ENCODE data around the gene ACADM. TPM values are rescaled to one million over a fixed set of nuclear protein-coding genes. Genes with fewer than 3 reads are reported as not detected.

Gene ACADM
- total RNA-seq, 1 donor from 2014 or later, result 36.2 TPM

DNA sequence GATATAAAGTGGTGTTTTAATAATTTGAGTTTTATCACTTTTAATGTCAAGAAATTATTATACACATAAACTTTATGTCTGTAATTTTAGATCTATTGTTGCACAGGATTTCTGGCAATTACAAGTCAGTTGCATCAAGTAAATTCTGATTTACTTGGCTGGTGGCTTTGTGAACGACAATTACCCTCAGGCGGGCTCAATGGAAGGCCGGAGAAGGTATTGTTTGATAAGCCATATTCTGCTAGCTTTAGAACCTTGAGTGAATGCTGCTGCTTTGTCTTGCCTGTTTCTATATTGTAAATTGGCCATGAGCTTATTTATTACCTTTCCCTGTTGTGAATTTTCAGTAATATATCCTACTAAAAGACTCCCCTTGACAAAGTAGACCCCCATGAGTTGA lies 67.6 kb downstream of the ACADM start:
- no peak overlapping the region for H3K27ac Mint-ChIP-seq (ENCODE audit: unreplicated experiment)
- no peaks in the 10 kb centered on the region for H3K9me3 Mint-ChIP-seq (ENCODE audit: unreplicated experiment)
- H3K4me1 Mint-ChIP-seq (ENCODE audit: unreplicated experiment), result peaks cover 43% of the 10 kb centered on the region
- H3K4me3 Mint-ChIP-seq (ENCODE audit: unreplicated experiment), result no peak overlapping the region
- H3K27me3 Mint-ChIP-seq (ENCODE audit: unreplicated experiment), result no peaks in the 10 kb centered on the region
- TF ChIP-seq, protein P1, sequence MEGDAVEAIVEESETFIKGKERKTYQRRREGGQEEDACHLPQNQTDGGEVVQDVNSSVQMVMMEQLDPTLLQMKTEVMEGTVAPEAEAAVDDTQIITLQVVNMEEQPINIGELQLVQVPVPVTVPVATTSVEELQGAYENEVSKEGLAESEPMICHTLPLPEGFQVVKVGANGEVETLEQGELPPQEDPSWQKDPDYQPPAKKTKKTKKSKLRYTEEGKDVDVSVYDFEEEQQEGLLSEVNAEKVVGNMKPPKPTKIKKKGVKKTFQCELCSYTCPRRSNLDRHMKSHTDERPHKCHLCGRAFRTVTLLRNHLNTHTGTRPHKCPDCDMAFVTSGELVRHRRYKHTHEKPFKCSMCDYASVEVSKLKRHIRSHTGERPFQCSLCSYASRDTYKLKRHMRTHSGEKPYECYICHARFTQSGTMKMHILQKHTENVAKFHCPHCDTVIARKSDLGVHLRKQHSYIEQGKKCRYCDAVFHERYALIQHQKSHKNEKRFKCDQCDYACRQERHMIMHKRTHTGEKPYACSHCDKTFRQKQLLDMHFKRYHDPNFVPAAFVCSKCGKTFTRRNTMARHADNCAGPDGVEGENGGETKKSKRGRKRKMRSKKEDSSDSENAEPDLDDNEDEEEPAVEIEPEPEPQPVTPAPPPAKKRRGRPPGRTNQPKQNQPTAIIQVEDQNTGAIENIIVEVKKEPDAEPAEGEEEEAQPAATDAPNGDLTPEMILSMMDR (IDR thresholded peaks at IDR 0.05), result no peak
- H3K36me3 Mint-ChIP-seq (ENCODE audit: unreplicated experiment), result peaks cover 64% of the 10 kb centered on the region
- DNase-seq (ENCODE audit: extremely low spot score, unreplicated experiment), result no peak

DNA sequence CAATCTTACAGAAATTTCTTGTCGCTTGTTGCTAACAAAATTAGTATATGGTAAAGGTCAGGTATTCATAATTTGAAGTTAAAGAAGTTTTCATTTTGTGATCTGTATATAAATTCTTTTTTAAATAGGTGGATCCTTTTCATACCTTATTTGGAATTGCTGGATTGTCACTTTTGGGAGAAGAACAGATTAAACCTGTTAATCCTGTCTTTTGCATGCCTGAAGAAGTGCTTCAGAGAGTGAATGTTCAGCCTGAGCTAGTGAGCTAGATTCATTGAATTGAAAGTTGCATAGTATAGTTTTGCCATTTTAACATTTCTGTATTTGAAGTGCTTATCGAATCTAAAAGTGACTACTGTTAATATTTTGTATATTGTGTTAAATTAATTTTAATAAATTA lies 69.9 kb downstream of the ACADM start:
- Mint-ChIP-seq H3K27ac (ENCODE audit: unreplicated experiment) (no peak overlapping the region), H3K27me3 (ENCODE audit: unreplicated experiment) (no peaks in the 10 kb centered on the region), H3K4me3 (ENCODE audit: unreplicated experiment) (no peak overlapping the region), H3K9me3 (ENCODE audit: unreplicated experiment) (no peaks in the 10 kb centered on the region), H3K4me1 (ENCODE audit: unreplicated experiment) (peaks cover 20% of the 10 kb centered on the region), H3K36me3 (ENCODE audit: unreplicated experiment) (peaks cover 66% of the 10 kb centered on the region)
- TF ChIP-seq, protein P1 (IDR thresholded peaks at IDR 0.05), result no peak
- no peak for DNase-seq (ENCODE audit: extremely low spot score, unreplicated experiment)

DNA sequence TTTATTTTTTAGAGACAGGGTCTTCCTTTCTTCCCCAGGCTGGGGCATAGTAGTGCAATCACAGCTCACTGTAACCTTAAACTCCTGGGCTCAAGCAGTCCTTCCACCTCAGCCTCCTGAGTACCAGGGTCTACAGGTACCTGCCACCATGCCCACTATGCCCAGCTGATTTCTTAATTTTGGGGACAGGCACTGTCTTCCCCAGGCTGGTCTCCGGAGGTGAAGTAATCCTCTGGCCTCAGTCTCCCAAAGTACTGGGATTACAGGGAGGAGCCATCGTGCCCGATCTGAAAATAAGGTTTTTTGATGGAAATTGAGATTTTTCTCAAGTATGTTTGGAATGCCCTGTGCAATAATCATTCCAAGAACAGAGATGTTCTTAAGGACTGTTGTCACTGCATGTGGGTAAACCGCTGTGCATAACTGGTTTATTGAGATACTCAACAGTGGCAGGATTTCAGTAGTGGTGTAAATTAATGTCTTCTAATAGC lies 71.2 kb downstream of the ACADM start:
- Mint-ChIP-seq H3K4me3 (ENCODE audit: unreplicated experiment) (no peak overlapping the region), H3K36me3 (ENCODE audit: unreplicated experiment) (peaks cover 55% of the 10 kb centered on the region), H3K27me3 (ENCODE audit: unreplicated experiment) (no peaks in the 10 kb centered on the region), H3K9me3 (ENCODE audit: unreplicated experiment) (no peaks in the 10 kb centered on the region), H3K27ac (ENCODE audit: unreplicated experiment) (no peak overlapping the region), H3K4me1 (ENCODE audit: unreplicated experiment) (peaks cover 7% of the 10 kb centered on the region)
- DNase-seq (ENCODE audit: extremely low spot score, unreplicated experiment), result no peak
- TF ChIP-seq, protein P1 (IDR thresholded peaks at IDR 0.05), result no peak

DNA sequence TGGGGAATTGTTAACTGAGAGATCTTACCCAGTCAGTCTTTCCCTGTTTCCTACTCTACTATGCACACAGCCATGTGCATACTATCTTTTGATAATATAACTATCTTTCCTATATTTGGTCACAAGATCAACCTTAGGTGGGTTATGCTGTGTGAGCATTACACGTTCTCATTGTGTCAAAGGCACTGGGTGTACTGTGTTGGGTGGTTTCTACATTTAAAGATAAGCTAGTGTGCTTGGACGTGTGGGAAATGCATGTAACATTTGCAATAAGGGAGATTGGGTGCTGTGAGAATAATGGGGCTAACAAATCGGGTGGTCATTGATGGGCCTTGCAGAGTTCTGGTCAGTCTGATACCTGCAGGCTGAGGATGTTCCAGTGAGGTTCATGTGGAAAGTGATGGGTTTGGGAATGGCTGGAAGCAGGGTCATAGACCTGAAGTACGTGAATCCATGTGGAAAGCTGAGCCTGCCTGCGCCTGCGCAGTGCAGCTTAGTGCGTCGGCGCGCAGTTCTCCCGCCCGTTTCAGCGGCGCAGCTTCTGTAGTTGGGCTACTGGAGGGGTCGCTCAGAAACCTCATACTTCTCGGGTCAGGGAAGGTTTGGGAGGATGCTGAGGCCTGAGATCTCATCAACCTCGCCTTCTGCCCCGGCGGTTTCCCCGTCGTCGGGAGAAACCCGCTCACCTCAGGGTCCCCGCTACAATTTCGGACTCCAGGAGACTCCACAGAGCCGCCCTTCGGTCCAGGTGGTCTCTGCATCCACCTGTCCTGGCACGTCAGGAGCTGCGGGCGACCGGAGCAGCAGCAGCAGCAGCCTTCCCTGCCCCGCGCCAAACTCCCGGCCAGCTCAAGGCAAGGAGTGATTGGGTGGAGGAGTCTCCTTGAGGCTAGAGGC lies 72.1 kb downstream of the ACADM start, which contains the start of gene MSH4:
Gene MSH4 (plus strand): TSS at position 507 of the 897 bp plus-strand sequence. CDS start 104 bp downstream, at position 611.
- Mint-ChIP-seq H3K27ac (ENCODE audit: unreplicated experiment) (no peak within 1 kb of the TSS), H3K36me3 (ENCODE audit: unreplicated experiment) (peaks cover 46% of the 10 kb centered on the region), H3K4me1 (ENCODE audit: unreplicated experiment) (peaks cover 2% of the 10 kb centered on the region), H3K9me3 (ENCODE audit: unreplicated experiment) (no peaks in the 10 kb centered on the region), H3K27me3 (ENCODE audit: unreplicated experiment) (no peaks in the 10 kb centered on the region), H3K4me3 (ENCODE audit: unreplicated experiment) (no peak within 1 kb of the TSS)
- TF ChIP-seq, protein P1 (IDR thresholded peaks at IDR 0.05), result no peak
- no peak for DNase-seq (ENCODE audit: extremely low spot score, unreplicated experiment)

DNA sequence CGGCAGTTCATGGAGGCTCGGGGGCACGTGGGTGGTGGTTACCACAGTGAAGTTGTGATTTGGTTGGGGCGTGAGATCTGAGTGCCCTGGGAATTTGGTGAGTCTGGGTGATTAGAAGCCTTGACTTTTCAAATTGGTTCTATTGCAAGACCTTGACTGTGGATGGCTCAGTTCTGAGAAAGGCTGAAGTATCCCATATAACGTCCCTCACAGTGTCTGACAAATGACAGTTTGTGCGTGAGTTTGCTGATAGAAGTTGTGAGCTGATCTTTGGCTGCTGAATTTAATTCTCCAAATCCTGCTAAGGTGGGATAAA lies 72.7 kb downstream of the ACADM start:
- Mint-ChIP-seq H3K27me3 (ENCODE audit: unreplicated experiment) (no peaks in the 10 kb centered on the region), H3K4me1 (ENCODE audit: unreplicated experiment) (peaks cover 1% of the 10 kb centered on the region), H3K27ac (ENCODE audit: unreplicated experiment) (no peak overlapping the region), H3K9me3 (ENCODE audit: unreplicated experiment) (no peaks in the 10 kb centered on the region), H3K36me3 (ENCODE audit: unreplicated experiment) (peaks cover 43% of the 10 kb centered on the region), H3K4me3 (ENCODE audit: unreplicated experiment) (no peak overlapping the region)
- TF ChIP-seq, protein P1 (IDR thresholded peaks at IDR 0.05), result no peak
- no peak for DNase-seq (ENCODE audit: extremely low spot score, unreplicated experiment)

All from osteocyte (in vitro differentiated cells).